ENCODE measurements around the gene SCYL2. TPM values are rescaled to one million over a fixed set of nuclear protein-coding genes. Genes with fewer than 3 reads are reported as not detected.
"Not testable (repeated sequence)": the region's sequence is repeated elsewhere in the genome, so short reads cannot be mapped to it uniquely, and the experiment has no call there.

The SCYL2 gene
- polyA plus RNA-seq, 1 donor (not counting 4 experiments of a cell fraction or from before 2014, with no cell fraction given): 31.5 TPM

DNA sequence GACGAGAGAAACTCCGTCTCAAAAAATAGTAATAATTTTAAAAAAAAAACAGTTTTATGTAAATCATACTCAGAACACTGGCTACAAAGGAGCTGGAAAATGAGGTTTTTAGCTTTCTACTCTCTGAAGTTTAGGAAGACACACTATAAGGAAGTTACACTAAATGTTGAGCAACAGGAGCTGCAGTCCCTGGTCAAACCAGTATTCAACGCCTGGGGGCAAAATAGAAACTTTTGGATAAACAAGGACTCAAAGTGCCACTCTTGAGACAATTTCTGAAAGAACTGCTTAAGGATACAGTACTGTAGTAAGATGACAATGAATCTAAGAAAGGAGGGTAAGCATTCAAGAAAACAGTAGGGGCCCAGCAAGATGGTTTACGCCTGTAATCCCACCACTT is 37.1 kb upstream of the SCYL2 start:
- Histone ChIP-seq H3K79me2 (ENCODE audit: control insufficient read depth, insufficient read depth, low read length) (no peaks in the 10 kb centered on the region), H3K4me2 (ENCODE audit: control insufficient read depth, extremely low read depth, insufficient read depth, low read depth, low read length) (peak overlapping the region; percentile 69), H3K27me3 (ENCODE audit: control insufficient read depth, extremely low read depth, insufficient read depth, low read length) (no peaks in the 10 kb centered on the region), H3K27ac (ENCODE audit: control insufficient read depth, insufficient read depth, low read length) (peak overlapping the region; percentile 31), H3K4me3 (ENCODE audit: control insufficient read depth in 2 of 3, extremely low read depth in 1 of 3, insufficient read depth in 2 of 3, low read depth in 1 of 3, low read length in 3 of 3) (peak overlapping the region in 1 of 3 experiments; percentile 7), H3K9me1 (ENCODE audit: control insufficient read depth, extremely low read depth, insufficient read depth, low read length) (no peaks in the 10 kb centered on the region), H3K9me3 (ENCODE audit: control insufficient read depth, low read depth, low read length) (no peaks in the 10 kb centered on the region), H2AFZ (ENCODE audit: control insufficient read depth, low read length) (no peak overlapping the region), H3K36me3 (ENCODE audit: control insufficient read depth in 2 of 2, extremely low read depth in 1 of 2, insufficient read depth in 2 of 2, low read length in 2 of 2) (no peaks in the 10 kb centered on the region), H3K9ac (ENCODE audit: control insufficient read depth, extremely low read depth, insufficient read depth, low read length) (peak overlapping the region; percentile 4), H3K4me1 (ENCODE audit: control insufficient read depth, extremely low read depth, insufficient read depth, low read length) (peaks cover 21% of the 10 kb centered on the region), H4K20me1 (ENCODE audit: control insufficient read depth, extremely low read depth, insufficient read depth, low read length) (no peaks in the 10 kb centered on the region)
- DNase-seq (ENCODE audit: low read depth, low spot score) (peak; percentile 33), FAIRE-seq (peak; percentile 51)
- TF ChIP-seq, protein P1, sequence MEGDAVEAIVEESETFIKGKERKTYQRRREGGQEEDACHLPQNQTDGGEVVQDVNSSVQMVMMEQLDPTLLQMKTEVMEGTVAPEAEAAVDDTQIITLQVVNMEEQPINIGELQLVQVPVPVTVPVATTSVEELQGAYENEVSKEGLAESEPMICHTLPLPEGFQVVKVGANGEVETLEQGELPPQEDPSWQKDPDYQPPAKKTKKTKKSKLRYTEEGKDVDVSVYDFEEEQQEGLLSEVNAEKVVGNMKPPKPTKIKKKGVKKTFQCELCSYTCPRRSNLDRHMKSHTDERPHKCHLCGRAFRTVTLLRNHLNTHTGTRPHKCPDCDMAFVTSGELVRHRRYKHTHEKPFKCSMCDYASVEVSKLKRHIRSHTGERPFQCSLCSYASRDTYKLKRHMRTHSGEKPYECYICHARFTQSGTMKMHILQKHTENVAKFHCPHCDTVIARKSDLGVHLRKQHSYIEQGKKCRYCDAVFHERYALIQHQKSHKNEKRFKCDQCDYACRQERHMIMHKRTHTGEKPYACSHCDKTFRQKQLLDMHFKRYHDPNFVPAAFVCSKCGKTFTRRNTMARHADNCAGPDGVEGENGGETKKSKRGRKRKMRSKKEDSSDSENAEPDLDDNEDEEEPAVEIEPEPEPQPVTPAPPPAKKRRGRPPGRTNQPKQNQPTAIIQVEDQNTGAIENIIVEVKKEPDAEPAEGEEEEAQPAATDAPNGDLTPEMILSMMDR (optimal IDR thresholded peaks at IDR 0.05 in 1 of 3, IDR thresholded peaks at IDR 0.05 in 1 of 3, conservative IDR thresholded peaks at IDR 0.05 in 1 of 3; ENCODE audit: extremely low read depth in 1 of 3, insufficient read depth in 2 of 3, low read length in 3 of 3): no peak
- no peak for TF ChIP-seq EZH2 (IDR thresholded peaks at IDR 0.05; ENCODE audit: low read length)
- dilution Hi-C loops (cut with MboI; ENCODE audit: extremely low pct_ligation_motif_present, low sequenced_read_pairs): no loop called here

DNA sequence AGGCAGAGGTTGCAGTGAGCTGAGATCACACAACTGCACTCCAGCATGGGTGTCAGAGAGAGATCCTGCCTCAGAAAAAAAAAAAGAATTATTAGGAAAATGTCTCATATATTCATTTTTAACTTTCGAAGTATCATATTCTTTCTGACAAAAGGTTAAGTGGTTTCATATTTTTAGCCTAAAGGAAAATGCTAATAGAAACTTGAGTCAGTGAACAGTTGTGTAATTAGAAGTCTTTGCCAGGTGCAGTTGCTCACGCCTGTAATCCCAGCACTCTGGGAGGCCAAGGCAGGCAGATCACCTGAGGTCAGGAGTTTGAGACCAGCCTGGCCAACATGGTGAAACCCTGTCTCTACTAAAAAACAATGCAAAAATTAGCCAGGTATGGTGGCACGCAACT is 35.1 kb upstream of the SCYL2 start:
- H3K9ac ChIP-seq (ENCODE audit: control insufficient read depth, extremely low read depth, insufficient read depth, low read length); H3K27ac ChIP-seq (ENCODE audit: control insufficient read depth, insufficient read depth, low read length); H3K9me1 ChIP-seq (ENCODE audit: control insufficient read depth, extremely low read depth, insufficient read depth, low read length); H3K4me3 ChIP-seq (ENCODE audit: control insufficient read depth in 2 of 3, extremely low read depth in 1 of 3, insufficient read depth in 2 of 3, low read depth in 1 of 3, low read length in 3 of 3); H4K20me1 ChIP-seq (ENCODE audit: control insufficient read depth, extremely low read depth, insufficient read depth, low read length); H3K79me2 ChIP-seq (ENCODE audit: control insufficient read depth, insufficient read depth, low read length); dilution Hi-C loops (cut with MboI; ENCODE audit: extremely low pct_ligation_motif_present, low sequenced_read_pairs); H3K4me2 ChIP-seq (ENCODE audit: control insufficient read depth, extremely low read depth, insufficient read depth, low read depth, low read length); H3K36me3 ChIP-seq (ENCODE audit: control insufficient read depth in 2 of 2, extremely low read depth in 1 of 2, insufficient read depth in 2 of 2, low read length in 2 of 2); H2AFZ ChIP-seq (ENCODE audit: control insufficient read depth, low read length); FAIRE-seq; DNase-seq (ENCODE audit: low read depth, low spot score); H3K9me3 ChIP-seq (ENCODE audit: control insufficient read depth, low read depth, low read length); H3K27me3 ChIP-seq (ENCODE audit: control insufficient read depth, extremely low read depth, insufficient read depth, low read length): not testable (repeated sequence)
- H3K4me1 ChIP-seq (ENCODE audit: control insufficient read depth, extremely low read depth, insufficient read depth, low read length): peaks cover 15% of the 10 kb centered on the region

GRCh38 chr12:100234166-100234565 is 32.8 kb upstream of the SCYL2 start:
- TF ChIP-seq EZH2 (IDR thresholded peaks at IDR 0.05; ENCODE audit: low read length): no peak
- TF ChIP-seq, protein P1 (optimal IDR thresholded peaks at IDR 0.05 in 1 of 3, IDR thresholded peaks at IDR 0.05 in 1 of 3, conservative IDR thresholded peaks at IDR 0.05 in 1 of 3; ENCODE audit: extremely low read depth in 1 of 3, insufficient read depth in 2 of 3, low read length in 3 of 3): no peak
- no peaks in the 10 kb centered on the region for H3K27me3 ChIP-seq (ENCODE audit: control insufficient read depth, extremely low read depth, insufficient read depth, low read length)
- DNase-seq (ENCODE audit: low read depth, low spot score) (no peak), FAIRE-seq (no peak)
- no peak overlapping the region for H3K27ac ChIP-seq (ENCODE audit: control insufficient read depth, insufficient read depth, low read length)
- H3K9ac ChIP-seq (ENCODE audit: control insufficient read depth, extremely low read depth, insufficient read depth, low read length): no peak overlapping the region
- H3K9me1 ChIP-seq (ENCODE audit: control insufficient read depth, extremely low read depth, insufficient read depth, low read length): no peaks in the 10 kb centered on the region
- H2AFZ ChIP-seq (ENCODE audit: control insufficient read depth, low read length): no peak overlapping the region
- H3K4me3 ChIP-seq (ENCODE audit: control insufficient read depth in 2 of 3, extremely low read depth in 1 of 3, insufficient read depth in 2 of 3, low read depth in 1 of 3, low read length in 3 of 3): no peak overlapping the region
- dilution Hi-C loops (cut with MboI; ENCODE audit: extremely low pct_ligation_motif_present, low sequenced_read_pairs): no loop called here
- H3K4me1 ChIP-seq (ENCODE audit: control insufficient read depth, extremely low read depth, insufficient read depth, low read length): peaks cover 15% of the 10 kb centered on the region
- H3K4me2 ChIP-seq (ENCODE audit: control insufficient read depth, extremely low read depth, insufficient read depth, low read depth, low read length): no peak overlapping the region
- H3K79me2 ChIP-seq (ENCODE audit: control insufficient read depth, insufficient read depth, low read length): no peaks in the 10 kb centered on the region
- H4K20me1 ChIP-seq (ENCODE audit: control insufficient read depth, extremely low read depth, insufficient read depth, low read length): no peaks in the 10 kb centered on the region
- no peaks in the 10 kb centered on the region for H3K9me3 ChIP-seq (ENCODE audit: control insufficient read depth, low read depth, low read length)
- H3K36me3 ChIP-seq (ENCODE audit: control insufficient read depth in 2 of 2, extremely low read depth in 1 of 2, insufficient read depth in 2 of 2, low read length in 2 of 2): no peaks in the 10 kb centered on the region
